ENCODE data around the gene JSRP1. TPM values are rescaled to one million over a fixed set of nuclear protein-coding genes. Genes with fewer than 3 reads are reported as not detected.

The JSRP1 gene
- total RNA-seq, 1 donor from 2014 or later: 2.0 TPM

Small RNA genes within 50 kb of the gene (small RNA-seq; reads per million reads assigned to genes)
- gene MIR1227: not detected

Other genes starting within 250 kb of the JSRP1 start
- gene BTBD2, start 240.7 kb downstream of the JSRP1 start, total RNA-seq: 41.2 TPM
- gene MKNK2, start 205.2 kb downstream of the JSRP1 start, total RNA-seq: 18.3 TPM
- gene MOB3A, start 160.1 kb downstream of the JSRP1 start, total RNA-seq: 9.4 TPM
- gene IZUMO4, start 159.5 kb downstream of the JSRP1 start, total RNA-seq: 2.9 TPM
- 58.3 TPM for gene AP3D1, start 104.9 kb downstream of the JSRP1 start, total RNA-seq
- 4.1 TPM for gene DOT1L, start 92.5 kb downstream of the JSRP1 start, total RNA-seq
- 40.8 TPM for gene PLEKHJ1, start 20.1 kb downstream of the JSRP1 start, total RNA-seq
- gene SF3A2, start 19.6 kb downstream of the JSRP1 start, total RNA-seq: 23.2 TPM
- 0.82 TPM for gene AMH, start 7.1 kb downstream of the JSRP1 start, total RNA-seq
- under 0.01 TPM for gene PEAK3, start 25.8 kb upstream of the JSRP1 start, total RNA-seq
- 0.82 TPM for gene LINGO3, start 51.7 kb upstream of the JSRP1 start, total RNA-seq
- gene LSM7, start 72.2 kb upstream of the JSRP1 start, total RNA-seq: 97.4 TPM
- 16.3 TPM for gene SPPL2B, start 72.3 kb upstream of the JSRP1 start, total RNA-seq
- gene TMPRSS9, start 103.8 kb upstream of the JSRP1 start, total RNA-seq: 0.41 TPM
- gene TIMM13, start 171.2 kb upstream of the JSRP1 start, total RNA-seq: 18.3 TPM
- gene LMNB2, start 200.5 kb upstream of the JSRP1 start, total RNA-seq: 46.9 TPM
- 1.2 TPM for gene GADD45B, start 219.7 kb upstream of the JSRP1 start, total RNA-seq